Gastroesophageal sphincter (tissue), 3 donors: ENCODE measurements around the gene LINC01488.

Experiments
- CTCF ChIP-seq, 4 experiments: fragments of 200-600 bp in 2 of 4; fragments of 450-650 bp in 2 of 4; sonication (generic) in 1 of 4; IDR thresholded peaks; one replicate each; pipeline ENCODE4 v1.5.1; 2017 to 2019; ENCODE audit warnings: antibody characterized with exemption in 4 of 4, mild to moderate bottlenecking in 2 of 4, moderate library complexity in 2 of 4
- EP300 ChIP-seq: sonication (generic); formaldehyde crosslinking; IDR thresholded peaks from one replicate; pipeline ENCODE4 v1.6.1; 2017; ENCODE audit warnings: antibody characterized with exemption, mild to moderate bottlenecking
- POLR2A ChIP-seq, 2 donors: fragments of 450-650 bp; IDR thresholded peaks; one replicate each; pipeline ENCODE4 v1.6.1; 2017; ENCODE audit warnings: antibody characterized with exemption in 2 of 2, mild to moderate bottlenecking in 2 of 2, moderate library complexity in 1 of 2
- POLR2AphosphoS5 ChIP-seq: sonication (generic); formaldehyde crosslinking; IDR thresholded peaks from one replicate; pipeline ENCODE4 v1.6.1; 2017; ENCODE audit warnings: antibody characterized with exemption

- no peak for TF ChIP-seq CTCF (IDR thresholded peaks at IDR 0.05)
- no peak for TF ChIP-seq POLR2A (IDR thresholded peaks at IDR 0.05)
- no peak for TF ChIP-seq POLR2AphosphoS5
- no peak for TF ChIP-seq EP300
Measured at GRCh38 chr11:69488543-69488940, 7.1 kb downstream of the LINC01488 start.
